Spleen (tissue), 11 donors: ENCODE results near the gene NEURL1. TPM values are rescaled to one million over a fixed set of nuclear protein-coding genes. Genes with fewer than 3 reads are reported as not detected.

Experiments used
- DNase-seq: peaks from one replicate; pipeline ENCODE4 v3.0.0-alpha.2; 2020
- H3K27ac ChIP-seq, 8 donors: fragments of 200-600 bp; sonication (generic) in 7 of 8; 1 replicate in 4 of 8; 2 replicates in 4 of 8; pipeline versions ENCODE4 v1.5.0 to v1.8.0; 2016 to 2021; ENCODE audit warnings: inconsistent platforms in 4 of 8, mild to moderate bottlenecking in 4 of 8, moderate library complexity in 1 of 8
- H3K27me3 ChIP-seq, 7 donors: fragments of 200-600 bp; sonication (generic) in 6 of 7; replicated peaks in 1 of 7; 1 replicate in 4 of 7; 2 replicates in 3 of 7; pipeline versions ENCODE4 v1.5.0 to v1.8.0; 2016 to 2021; ENCODE audit warnings: inconsistent platforms in 3 of 7, mild to moderate bottlenecking in 1 of 7
- H3K36me3 ChIP-seq, 6 donors: fragments of 200-600 bp; sonication (generic) in 5 of 6; 1 replicate in 4 of 6; 2 replicates in 2 of 6; pipeline versions ENCODE4 v1.5.0 to v1.8.0; 2016 to 2021; ENCODE audit warnings: inconsistent platforms in 2 of 6
- H3K4me1 ChIP-seq, 6 donors: fragments of 200-600 bp; sonication (generic) in 5 of 6; 1 replicate in 3 of 6; 2 replicates in 3 of 6; pipeline versions ENCODE4 v1.5.0 to v1.8.0; 2016 to 2021; ENCODE audit warnings: inconsistent platforms in 3 of 6
- H3K4me3 ChIP-seq, 8 donors: fragments of 200-600 bp; sonication (generic) in 7 of 8; 1 replicate in 4 of 8; 2 replicates in 4 of 8; pipeline versions ENCODE4 v1.5.0 to v1.8.0; 2016 to 2021; ENCODE audit warnings: inconsistent platforms in 4 of 8, mild to moderate bottlenecking in 4 of 8, moderate library complexity in 2 of 8
- H3K9me3 ChIP-seq, 8 donors: fragments of 200-600 bp; sonication (generic) in 7 of 8; 1 replicate in 4 of 8; 2 replicates in 4 of 8; pipeline versions ENCODE4 v1.5.0 to v1.8.0; 2016 to 2021; ENCODE audit warnings: inconsistent platforms in 4 of 8
- CTCF ChIP-seq, 11 experiments: fragments of 200-600 bp in 7 of 11; fragments of 450-650 bp in 4 of 11; sonication (generic) in 4 of 11; IDR thresholded peaks in 8 of 11; conservative IDR thresholded peaks in 3 of 11; 1 replicate in 7 of 11; 2 replicates in 4 of 11; pipeline versions ENCODE4 v1.4.0 to v1.8.0; 2016 to 2021; ENCODE audit warnings: antibody characterized with exemption in 11 of 11, inconsistent platforms in 4 of 11, mild to moderate bottlenecking in 1 of 11
- POLR2A ChIP-seq, 3 donors: fragments of 450-650 bp; IDR thresholded peaks; one replicate each; pipeline ENCODE4 v1.5.1; 2017; ENCODE audit warnings: antibody characterized with exemption in 3 of 3, mild to moderate bottlenecking in 1 of 3
- POLR2AphosphoS5 ChIP-seq, 3 donors: sonication (generic); formaldehyde crosslinking; IDR thresholded peaks; one replicate each; pipeline ENCODE4 v1.5.1; 2017; ENCODE audit warnings: antibody characterized with exemption in 3 of 3
- WGBS, 5 donors: extraction: QIAGEN DNeasy Blood & Tissue Kit in 3 of 5; methylation state at CpG; one replicate each; pipeline versions ENCODE4 v1.1.5 to v1.1.7; 2013 to 2018; 5-methylcytosine and 5-hydroxymethylcytosine counted together
- intact Hi-C: fragments of 100-400 bp; cut with DNase I; formaldehyde crosslinking; loops from one replicate; pipeline ENCODE4 v1.15.0; 2023; ENCODE audit warnings: low total_unique reads
- polyA plus RNA-seq, 3 donors: library from polyadenylated mRNA; stranded (reverse); fragments of 200-250 nt; gene quantifications; one replicate each; pipeline ENCODE4 v1.2.1, GENCODE V29; 2013
- total RNA-seq, 7 donors: library from RNA; depleted of rRNA in 3 of 7; stranded (reverse); fragments of >200 nt in 3 of 7; fragmentation: NEBNext Ultra II Directional in 4 of 7; extraction: Animal tissue kit (Norgen Biotek cat#: 25700) in 4 of 7; gene quantifications; one replicate each; pipeline versions ENCODE4 v1.1.0 to v1.2.1, GENCODE V29; 2016 to 2021
- donor health status: healthy with polysubstance abuse.
- donor health status: DM: no; HTN: no; CAD: no; lungs with moderate emphysema.
- donor health status: DM: no; HTN: no; CAD: no.
- donor health status: Bipolar disorder and iron deficiency.
- donor health status: healthy.
- donor health status: DM: no; HTN: no; CAD: no.
- donor health status: DM: yes; HTN: yes; CAD: no.

The NEURL1 gene
- total and polyA plus RNA-seq, 10 donors: 0.43 to 3.6 (median 2.3) TPM

GRCh38 chr10:103578782-103579382 is 85.4 kb downstream of the NEURL1 start:
- Histone ChIP-seq H3K36me3 (no peaks in the 10 kb centered on the region), H3K4me1 (peaks cover 0 to 4% (median 1%) of the 10 kb centered on the region in 6 donors), H3K27me3 (no peaks in the 10 kb centered on the region), H3K9me3 (no peaks in the 10 kb centered on the region), H3K4me3 (no peak overlapping the region), H3K27ac (no peak overlapping the region)
- DNase-seq: no peak
- WGBS, 5 donors: 67 to 77% (median 72%) methylated on average over 9 to 15 of the region's 15 CpGs
- TF ChIP-seq POLR2AphosphoS5 (IDR thresholded peaks at IDR 0.05): no peak
- TF ChIP-seq POLR2A (IDR thresholded peaks at IDR 0.05): no peak
- intact Hi-C loops: no loop called here

GRCh38 chr10:103580011-103580410 is 86.5 kb downstream of the NEURL1 start:
- Histone ChIP-seq H3K9me3 (no peaks in the 10 kb centered on the region), H3K4me1 (peaks cover 0 to 15% (median 9%) of the 10 kb centered on the region in 6 donors), H3K27me3 (peaks cover 0 to 8% (median 0%) of the 10 kb centered on the region in 7 donors), H3K27ac (no peak overlapping the region), H3K4me3 (no peak overlapping the region), H3K36me3 (no peaks in the 10 kb centered on the region)
- intact Hi-C loops: no loop called here
- WGBS, 5 donors: 83 to 91% (median 86%) methylated on average over 7 of the region's 7 CpGs
- no peak for DNase-seq
- no peak for TF ChIP-seq POLR2A (IDR thresholded peaks at IDR 0.05)
- TF ChIP-seq CTCF (IDR thresholded peaks at IDR 0.05 in 8 of 11, conservative IDR thresholded peaks at IDR 0.05 in 3 of 11): no peak
- TF ChIP-seq POLR2AphosphoS5 (IDR thresholded peaks at IDR 0.05): no peak

- Histone ChIP-seq H3K36me3 (no peaks in the 10 kb centered on the region), H3K9me3 (no peaks in the 10 kb centered on the region), H3K27ac (no peak overlapping the region), H3K27me3 (peaks cover 0 to 9% (median 0%) of the 10 kb centered on the region in 7 donors), H3K4me1 (peaks cover 0 to 17% (median 10%) of the 10 kb centered on the region in 6 donors), H3K4me3 (no peak overlapping the region)
- 78 to 90% (median 83%) methylated on average over 7 of the region's 7 CpGs for WGBS, 5 donors
- TF ChIP-seq POLR2A (IDR thresholded peaks at IDR 0.05) (no peak), CTCF (IDR thresholded peaks at IDR 0.05 in 8 of 11, conservative IDR thresholded peaks at IDR 0.05 in 3 of 11) (no peak), POLR2AphosphoS5 (IDR thresholded peaks at IDR 0.05) (no peak)
- no peak for DNase-seq
- intact Hi-C loops: no loop called here
Measured at GRCh38 chr10:103580430-103580829, 86.9 kb downstream of the NEURL1 start.

- TF ChIP-seq CTCF (IDR thresholded peaks at IDR 0.05 in 8 of 11, conservative IDR thresholded peaks at IDR 0.05 in 3 of 11) (no peak), POLR2AphosphoS5 (IDR thresholded peaks at IDR 0.05) (no peak), POLR2A (IDR thresholded peaks at IDR 0.05) (no peak)
- DNase-seq: no peak
- H3K9me3 ChIP-seq: no peaks in the 10 kb centered on the region
- no peaks in the 10 kb centered on the region for H3K36me3 ChIP-seq
- peaks cover 0 to 9% (median 0%) of the 10 kb centered on the region in 7 donors for H3K27me3 ChIP-seq
- intact Hi-C loops: no loop called here
- H3K4me1 ChIP-seq: peaks cover 0 to 17% (median 10%) of the 10 kb centered on the region in 6 donors
- H3K27ac ChIP-seq: no peak overlapping the region
- H3K4me3 ChIP-seq: no peak overlapping the region
Measured at GRCh38 chr10:103581499-103581898, 88.0 kb downstream of the NEURL1 start.
